Stimulated activated CD4-positive, alpha-beta T cell treated with anti-CD3 and anti-CD28 coated beads, Interleukin-1b, Interleukin-23, amount 100 ng/mL, for 4 hours (primary cell): ENCODE measurements around the gene UBAP2.

Source experiments
- DNase-seq, 2 donors: peaks; one replicate each; pipeline ENCODE4 v3.0.0-alpha.2; 2020; ENCODE audit warnings: low read depth in 2 of 2

UBAP2 gene

GRCh38 chr9:33880211-33881089 lies 168.2 kb downstream of the UBAP2 start:
- DNase-seq: no peak

GRCh38 chr9:33878691-33879366 lies 169.9 kb downstream of the UBAP2 start:
- DNase-seq: no peak

GRCh38 chr9:33877727-33878489 lies 170.8 kb downstream of the UBAP2 start:
- DNase-seq: no peak
